Muscle layer of duodenum (tissue), 2 donors: ENCODE results near the gene RNF212B.
"Not testable (repeated sequence)": the region's sequence is repeated elsewhere in the genome, so short reads cannot be mapped to it uniquely, and the experiment has no call there.

ENCODE experiments used
- H3K27ac ChIP-seq: one replicate; pipeline ENCODE4 v1.7.0; 2013; ENCODE audit warnings: mild to moderate bottlenecking, low read length
- H3K27me3 ChIP-seq: one replicate; pipeline ENCODE4 v1.7.0; 2013; ENCODE audit warnings: low read depth, mild to moderate bottlenecking, control low read depth, low read length
- H3K36me3 ChIP-seq, 2 donors: one replicate each; pipeline ENCODE4 v1.7.0; 2013; ENCODE audit warnings: low read length in 2 of 2, control low read depth in 1 of 2, mild to moderate bottlenecking in 1 of 2; ENCODE audit not compliant: insufficient read depth in 2 of 2, control insufficient read depth in 1 of 2
- H3K4me1 ChIP-seq, 2 donors: one replicate each; pipeline ENCODE4 v1.7.0; 2013; ENCODE audit warnings: low read length in 2 of 2, mild to moderate bottlenecking in 2 of 2, control low read depth in 1 of 2, moderate library complexity in 1 of 2; ENCODE audit not compliant: insufficient read depth in 2 of 2, control insufficient read depth in 1 of 2
- H3K4me3 ChIP-seq, 2 donors: one replicate each; pipeline ENCODE4 v1.7.0; 2013; ENCODE audit warnings: low read length in 2 of 2, low read depth in 1 of 2, mild to moderate bottlenecking in 1 of 2
- H3K9me3 ChIP-seq, 2 donors: one replicate each; pipeline ENCODE4 v1.7.0; 2013; ENCODE audit warnings: low read length in 2 of 2, control low read depth in 1 of 2, mild to moderate bottlenecking in 1 of 2; ENCODE audit not compliant: control insufficient read depth in 1 of 2
- donor health status: healthy.

The RNF212B gene

GRCh38 chr14:23245282-23245681, 7.5 kb downstream of the RNF212B start:
- Histone ChIP-seq H3K27me3 (no peaks in the 10 kb centered on the region), H3K4me1 (no peaks in the 10 kb centered on the region), H3K4me3 (no peak overlapping the region), H3K36me3 (no peaks in the 10 kb centered on the region), H3K9me3 (no peaks in the 10 kb centered on the region), H3K27ac (no peak overlapping the region)

- H3K4me1 ChIP-seq = no peaks in the 10 kb centered on the region
- no peaks in the 10 kb centered on the region for H3K9me3 ChIP-seq
- no peaks in the 10 kb centered on the region for H3K36me3 ChIP-seq
- no peaks in the 10 kb centered on the region for H3K27me3 ChIP-seq
- H3K4me3 ChIP-seq = no peak overlapping the region
- no peak overlapping the region for H3K27ac ChIP-seq
Observed at GRCh38 chr14:23248601-23249000, 10.9 kb downstream of the RNF212B start.

DNA sequence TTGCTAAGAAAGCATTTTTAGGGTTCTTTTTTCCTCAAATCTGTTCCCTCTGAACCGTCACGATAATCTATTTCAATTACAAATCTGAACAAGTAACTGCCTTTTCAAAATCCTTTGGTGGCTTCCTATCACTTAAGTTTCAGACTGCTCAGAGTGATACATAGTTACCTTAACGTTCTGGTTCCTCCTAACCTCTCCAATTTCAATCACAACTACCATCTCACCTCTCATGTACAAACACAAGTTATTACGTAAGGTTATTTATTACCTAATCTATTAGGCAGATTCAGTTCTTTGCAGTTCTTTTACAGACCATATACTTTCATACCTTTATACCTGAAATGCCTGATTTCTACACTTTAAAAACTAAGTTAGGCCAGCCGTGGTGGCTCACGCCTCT, 12.1 kb downstream of the RNF212B start:
- Histone ChIP-seq H3K36me3 (no peaks in the 10 kb centered on the region), H3K9me3 (no peaks in the 10 kb centered on the region), H3K4me3 (no peak overlapping the region), H3K4me1 (no peaks in the 10 kb centered on the region), H3K27ac (no peak overlapping the region), H3K27me3 (no peaks in the 10 kb centered on the region)

DNA sequence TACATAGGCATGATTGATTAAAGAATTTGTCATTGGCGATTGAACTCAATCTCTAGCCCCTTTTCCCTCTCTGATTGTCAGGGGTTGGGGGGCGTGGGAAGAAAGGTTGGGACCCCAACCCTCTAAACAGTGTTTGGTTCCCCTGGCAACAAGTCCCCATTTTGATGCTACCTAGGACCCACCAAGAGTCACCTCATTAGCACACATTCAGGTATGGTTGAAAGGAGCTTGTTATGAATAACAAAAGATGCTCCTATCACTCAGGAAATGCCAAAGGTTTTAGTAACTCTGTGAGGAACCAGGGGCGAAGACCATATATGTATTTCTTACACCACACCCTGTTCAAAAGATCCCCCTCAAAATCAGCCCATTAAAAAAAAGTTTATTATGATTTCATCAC, 14.3 kb downstream of the RNF212B start:
- Histone ChIP-seq H3K4me3 (no peak overlapping the region), H3K27me3 (no peaks in the 10 kb centered on the region), H3K9me3 (no peaks in the 10 kb centered on the region), H3K27ac (no peak overlapping the region), H3K36me3 (no peaks in the 10 kb centered on the region), H3K4me1 (no peaks in the 10 kb centered on the region)

GRCh38 chr14:23252420-23253333, 14.9 kb downstream of the RNF212B start:
- Histone ChIP-seq H3K27ac (no peak overlapping the region), H3K36me3 (no peaks in the 10 kb centered on the region), H3K4me3 (no peak overlapping the region), H3K4me1 (no peaks in the 10 kb centered on the region), H3K27me3 (no peaks in the 10 kb centered on the region), H3K9me3 (no peaks in the 10 kb centered on the region)

- Histone ChIP-seq H3K4me3 (no peak overlapping the region), H3K9me3 (no peaks in the 10 kb centered on the region), H3K27me3 (no peaks in the 10 kb centered on the region), H3K27ac (no peak overlapping the region), H3K36me3 (no peaks in the 10 kb centered on the region), H3K4me1 (no peaks in the 10 kb centered on the region)
Observed at GRCh38 chr14:23258256-23258655, 20.5 kb downstream of the RNF212B start.

GRCh38 chr14:23259426-23259825, 21.7 kb downstream of the RNF212B start:
- H3K9me3 ChIP-seq = no peaks in the 10 kb centered on the region
- H3K36me3 ChIP-seq = no peaks in the 10 kb centered on the region
- H3K27me3 ChIP-seq = no peaks in the 10 kb centered on the region
- H3K27ac ChIP-seq = no peak overlapping the region
- H3K4me1 ChIP-seq = no peaks in the 10 kb centered on the region
- H3K4me3 ChIP-seq = no peak overlapping the region

DNA sequence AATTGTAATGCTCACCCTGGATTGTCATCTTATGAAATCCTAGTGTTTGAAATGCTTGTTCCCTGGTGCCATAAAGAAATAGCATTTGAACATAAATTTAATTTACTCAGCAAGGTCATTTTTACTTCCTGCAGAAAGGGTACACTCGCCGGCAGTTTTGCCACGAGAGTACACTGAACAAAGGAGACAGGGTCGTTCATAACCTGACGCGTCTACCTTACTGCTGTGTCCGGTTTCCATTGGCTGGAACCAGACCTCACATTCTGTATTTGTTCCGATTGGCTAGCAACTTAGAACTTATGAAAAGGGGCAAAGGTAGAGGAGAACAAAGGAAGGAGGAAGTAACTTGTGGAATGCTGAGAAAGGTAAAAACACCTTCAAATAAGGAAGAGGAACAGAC, 23.1 kb downstream of the RNF212B start:
- not testable (repeated sequence) for H3K27me3 ChIP-seq, H3K4me1 ChIP-seq, H3K27ac ChIP-seq, H3K4me3 ChIP-seq, H3K36me3 ChIP-seq, H3K9me3 ChIP-seq

DNA sequence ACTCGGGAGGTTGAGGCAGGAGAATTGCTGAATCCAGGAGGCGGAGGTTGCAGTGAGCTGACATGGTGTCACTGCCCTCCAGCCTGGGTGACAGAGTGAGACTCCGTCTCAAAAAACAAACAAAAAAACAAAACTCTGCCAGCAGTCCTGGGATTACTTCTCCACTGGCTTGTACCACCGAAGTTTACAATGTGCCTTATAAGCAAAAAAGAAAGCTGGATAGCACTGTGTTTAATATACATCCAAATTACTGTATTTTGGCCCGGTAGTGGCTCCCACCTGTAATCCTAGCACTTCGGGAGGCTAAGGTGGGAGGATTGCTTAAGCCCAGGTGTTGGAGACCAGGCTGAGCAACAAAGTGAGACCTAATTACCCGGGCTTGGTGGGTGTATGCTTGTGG, 31.5 kb downstream of the RNF212B start:
- H3K4me3 ChIP-seq = no peak overlapping the region
- no peaks in the 10 kb centered on the region for H3K36me3 ChIP-seq
- no peaks in the 10 kb centered on the region for H3K4me1 ChIP-seq
- H3K27ac ChIP-seq = no peak overlapping the region
- H3K9me3 ChIP-seq = no peaks in the 10 kb centered on the region
- H3K27me3 ChIP-seq = no peaks in the 10 kb centered on the region

GRCh38 chr14:23275412-23275811, 37.7 kb downstream of the RNF212B start:
- H3K4me3 ChIP-seq = no peak overlapping the region
- no peaks in the 10 kb centered on the region for H3K27me3 ChIP-seq
- peaks cover 10 to 16% of the 10 kb centered on the region in 2 donors for H3K36me3 ChIP-seq
- H3K27ac ChIP-seq = no peak overlapping the region
- H3K9me3 ChIP-seq = no peaks in the 10 kb centered on the region
- no peaks in the 10 kb centered on the region for H3K4me1 ChIP-seq

DNA sequence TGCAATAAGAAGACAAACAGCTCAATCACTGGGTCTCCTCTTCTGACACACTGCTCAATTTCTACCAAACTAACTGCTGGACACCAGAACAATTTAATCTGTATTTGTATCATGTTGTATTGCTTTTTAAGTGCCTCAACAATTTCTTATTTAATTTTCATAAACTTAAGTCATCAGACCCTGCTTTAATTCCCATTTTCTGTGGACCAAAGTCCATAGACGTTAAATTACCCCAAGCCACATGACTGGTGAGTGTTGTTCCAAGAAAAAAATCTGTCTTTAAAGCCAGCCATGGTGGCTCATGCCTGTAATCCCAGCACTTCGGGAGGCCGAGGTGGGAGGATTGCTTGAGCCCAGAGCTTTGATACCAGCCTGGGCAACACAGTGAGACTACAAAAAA, 39.5 kb downstream of the RNF212B start:
- no peaks in the 10 kb centered on the region for H3K27me3 ChIP-seq
- no peak overlapping the region for H3K4me3 ChIP-seq
- H3K4me1 ChIP-seq = no peaks in the 10 kb centered on the region
- no peak overlapping the region for H3K27ac ChIP-seq
- peaks cover 10 to 16% of the 10 kb centered on the region in 2 donors for H3K36me3 ChIP-seq
- H3K9me3 ChIP-seq = no peaks in the 10 kb centered on the region

DNA sequence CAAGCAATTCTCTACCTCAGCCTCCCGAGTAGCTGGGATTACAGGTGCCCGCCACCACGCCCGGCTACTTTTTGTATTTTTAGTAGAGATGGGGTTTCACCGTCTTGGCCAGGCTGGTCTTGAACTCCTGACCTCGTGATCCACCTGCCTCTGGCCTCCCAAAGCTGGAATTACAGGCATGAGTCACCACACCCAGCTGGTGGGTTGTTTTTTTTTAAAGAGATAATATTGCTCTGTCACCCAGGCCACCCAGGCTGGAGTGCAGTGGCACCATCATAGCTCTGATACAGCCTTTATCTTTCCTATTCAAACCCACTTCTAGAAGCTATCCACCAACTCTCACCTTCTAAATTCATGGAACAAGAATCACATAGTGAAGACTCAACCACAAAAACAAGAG, 40.2 kb downstream of the RNF212B start:
- peaks cover 10 to 16% of the 10 kb centered on the region in 2 donors for H3K36me3 ChIP-seq
- H3K9me3 ChIP-seq, H3K27me3 ChIP-seq, H3K27ac ChIP-seq, H3K4me3 ChIP-seq, H3K4me1 ChIP-seq: not testable (repeated sequence)
